ENCODE results near the gene PSORS1C1.

GRCh38 chr6:31140643-31141042 lies 26.0 kb downstream of the PSORS1C1 start:
- no peak for TF ChIP-seq USF2 (IDR thresholded peaks at IDR 0.05; ENCODE audit: borderline replicate concordance, low read depth, low read length)
- no peak for TF ChIP-seq MAX (IDR thresholded peaks at IDR 0.05; ENCODE audit: low read depth)
- no peak for TF ChIP-seq SIN3A (IDR thresholded peaks at IDR 0.05; ENCODE audit: borderline replicate concordance, low read depth, low read length)
- no peak for TF ChIP-seq YY1 (IDR thresholded peaks at IDR 0.05; ENCODE audit: low read depth)
- no peak for TF ChIP-seq ZBTB33 (IDR thresholded peaks at IDR 0.05; ENCODE audit: borderline replicate concordance, low read depth)
- TF ChIP-seq EP300 (IDR thresholded peaks at IDR 0.05; ENCODE audit: borderline replicate concordance in 1 of 2, low read depth in 1 of 2, low read length in 1 of 2) = no peak
- TF ChIP-seq CTCF (IDR thresholded peaks at IDR 0.05) = no peak
- TF ChIP-seq GABPA (IDR thresholded peaks at IDR 0.05; ENCODE audit: low read depth) = no peak
- no peak for TF ChIP-seq REST (IDR thresholded peaks at IDR 0.05; ENCODE audit: low read depth, low read length)
- TF ChIP-seq USF1 (IDR thresholded peaks at IDR 0.05; ENCODE audit: borderline replicate concordance, low read depth) = no peak
- TF ChIP-seq ELF1 (IDR thresholded peaks at IDR 0.05) = no peak
- TF ChIP-seq RAD21 (IDR thresholded peaks at IDR 0.05; ENCODE audit: low read length) = no peak
- TF ChIP-seq TAF1 (IDR thresholded peaks at IDR 0.05; ENCODE audit: borderline replicate concordance, low read depth, low read length) = no peak
- TF ChIP-seq CHD2 (IDR thresholded peaks at IDR 0.05; ENCODE audit: low read length, partially characterized antibody) = no peak
